SK-N-MC (cell line): ENCODE data around the gene AFTPH.

Source experiments
- EZH2 ChIP-seq: fragments of 200-600 bp; sonication (generic); IDR thresholded peaks from one replicate; pipeline ENCODE4 v1.6.1; 2017; ENCODE audit warnings: antibody characterized with exemption
- FOXP2 ChIP-seq: optimal IDR thresholded peaks from 2 replicates; pipeline ENCODE3; 2011; ENCODE audit warnings: mild to moderate bottlenecking, moderate library complexity; ENCODE audit not compliant: insufficient read depth; ENCODE audit errors: extremely low read length, control extremely low read depth
- POLR2AphosphoS5 ChIP-seq: IDR thresholded peaks from 2 replicates; pipeline ENCODE4 v1.6.1; 2012; ENCODE audit warnings: mild to moderate bottlenecking, low read depth, low read length, borderline replicate concordance

DNA sequence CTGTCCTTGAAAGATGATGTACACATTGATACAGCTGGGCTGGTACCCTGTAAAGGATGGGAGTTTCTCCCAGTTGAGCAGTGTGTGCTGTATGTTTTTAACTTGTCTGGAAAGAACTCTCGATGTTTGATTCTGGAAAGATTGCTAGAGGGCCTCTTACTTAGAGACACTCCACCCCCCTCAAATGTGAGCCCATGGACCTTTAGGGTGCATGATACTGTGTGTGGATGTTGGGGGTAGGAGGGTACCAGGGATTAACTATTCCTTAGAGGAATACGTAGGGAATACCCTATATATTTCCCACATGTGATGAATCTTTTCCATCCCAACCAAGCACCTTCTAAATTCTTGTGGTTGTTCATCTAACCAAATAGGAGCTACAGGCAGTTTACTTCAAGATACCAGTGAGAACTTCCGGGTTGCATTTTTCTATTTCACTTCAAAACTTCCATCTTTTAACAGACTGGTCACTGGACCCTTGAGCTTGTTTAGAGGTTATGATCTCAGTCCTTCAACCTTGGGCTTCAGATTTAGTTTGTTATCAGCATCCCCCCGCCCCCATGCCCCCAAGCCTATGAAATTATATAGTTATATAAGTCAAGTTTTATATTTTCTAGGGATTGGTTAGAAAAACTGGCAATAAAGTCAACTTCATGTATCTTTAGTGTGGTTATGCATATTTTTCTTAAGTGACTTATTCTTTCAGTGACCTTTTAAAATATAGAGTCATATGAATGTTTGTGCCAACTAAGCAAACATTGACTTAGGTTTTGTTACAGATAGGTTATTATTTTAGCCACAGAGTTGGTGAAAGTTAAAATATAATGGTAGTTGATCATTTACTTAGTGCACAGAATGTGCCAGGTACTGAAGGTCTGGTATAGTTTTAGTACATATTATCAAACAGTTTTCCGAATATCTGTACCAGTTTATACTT lies 18.2 kb downstream of the AFTPH start:
- TF ChIP-seq POLR2AphosphoS5: no peak
- TF ChIP-seq EZH2: no peak
- TF ChIP-seq FOXP2: no peak
